Dermis microvascular lymphatic vessel endothelial cell (primary cell): Measurements from ENCODE around the gene XXYLT1. TPM values are rescaled to one million over a fixed set of nuclear protein-coding genes. Genes with fewer than 3 reads are reported as not detected.

Source experiments
- DNase-seq, 2 donors: peaks; one replicate each; pipeline versions ENCODE4 v3.0.0 to v3.0.0-alpha.2; 2010; ENCODE audit warnings: low read depth in 2 of 2
- total RNA-seq: library from RNA; depleted of rRNA; stranded (reverse); fragments of >200 nt; gene quantifications from 2 replicates; pipeline ENCODE4 v1.2.1, GENCODE V29; 2014

The XXYLT1 gene
- total RNA-seq, 1 donor from 2014 or later, result 19.0 TPM

DNA sequence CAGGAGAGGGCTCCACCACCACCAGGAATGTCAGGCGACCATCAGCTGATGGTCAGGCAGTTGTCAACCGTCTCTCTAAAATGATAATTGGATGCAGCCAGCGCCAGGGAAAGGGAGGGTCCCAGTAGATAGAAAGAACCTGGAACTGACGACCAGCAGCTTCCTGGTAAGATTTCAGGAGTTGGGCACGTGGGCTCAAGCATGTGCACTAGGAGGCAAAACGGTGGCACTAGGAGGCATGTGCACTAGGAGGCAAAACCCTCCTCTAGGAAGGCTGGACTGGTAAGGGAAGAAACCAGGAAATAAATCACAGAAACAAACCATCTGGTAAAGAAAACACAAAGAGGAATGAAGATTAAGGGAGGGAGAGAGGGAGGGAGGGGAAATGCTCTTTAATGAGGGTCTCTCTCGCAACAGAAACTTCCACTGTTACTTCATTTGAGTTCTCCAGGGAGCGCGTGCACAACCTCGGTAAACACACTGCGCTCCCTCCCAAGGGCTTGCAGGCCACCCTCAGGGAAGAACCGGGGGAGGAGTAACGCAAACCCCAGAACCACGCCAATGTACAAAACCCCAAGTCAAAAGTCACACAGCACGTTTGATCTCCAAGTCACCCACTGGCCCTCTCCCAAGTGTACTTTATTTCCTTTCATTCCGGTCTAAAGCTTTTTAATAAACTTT is 116.7 kb downstream of the XXYLT1 start:
- DNase-seq, result peak in 1 of 2 donors; percentile 70

DNA sequence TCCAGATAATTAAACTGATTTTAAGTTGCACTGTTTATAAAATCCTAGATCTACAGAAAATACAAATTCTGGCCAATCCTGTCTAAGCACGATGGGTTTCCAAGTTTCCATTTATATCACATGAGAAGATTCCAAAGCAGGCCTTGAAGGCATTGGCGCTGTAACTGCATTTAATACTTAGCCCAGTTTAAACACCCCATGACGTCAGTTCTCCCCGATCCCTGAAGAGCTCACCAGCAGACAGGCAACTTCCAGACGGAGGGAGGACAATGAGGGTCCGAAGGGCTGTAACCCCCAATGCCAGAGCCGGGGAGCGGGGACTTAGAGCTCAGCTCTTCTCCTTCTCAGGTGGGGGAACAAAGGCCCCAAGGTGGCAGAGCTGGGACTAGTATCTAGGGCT is 117.3 kb downstream of the XXYLT1 start:
- DNase-seq, result no peak

DNA sequence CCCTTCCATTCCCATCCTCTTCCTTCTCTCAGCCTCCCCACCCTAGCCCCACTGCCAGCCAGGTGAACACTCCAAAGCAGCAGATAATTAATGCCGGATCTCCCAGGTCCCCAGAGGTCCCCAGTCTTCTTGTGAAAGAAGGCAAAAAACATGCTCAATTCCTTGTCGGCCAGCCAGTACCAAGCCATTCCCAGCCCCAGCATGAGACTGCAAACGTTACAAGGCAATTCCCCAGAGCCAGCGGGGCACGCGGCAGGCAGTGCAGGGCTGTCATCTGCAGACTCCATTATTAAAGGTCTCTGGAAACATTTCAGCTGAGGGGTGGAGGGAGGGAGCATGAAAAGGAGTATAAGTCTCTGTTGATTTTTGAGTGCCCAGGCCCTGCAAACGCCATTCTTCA is 117.8 kb downstream of the XXYLT1 start:
- no peak for DNase-seq

DNA sequence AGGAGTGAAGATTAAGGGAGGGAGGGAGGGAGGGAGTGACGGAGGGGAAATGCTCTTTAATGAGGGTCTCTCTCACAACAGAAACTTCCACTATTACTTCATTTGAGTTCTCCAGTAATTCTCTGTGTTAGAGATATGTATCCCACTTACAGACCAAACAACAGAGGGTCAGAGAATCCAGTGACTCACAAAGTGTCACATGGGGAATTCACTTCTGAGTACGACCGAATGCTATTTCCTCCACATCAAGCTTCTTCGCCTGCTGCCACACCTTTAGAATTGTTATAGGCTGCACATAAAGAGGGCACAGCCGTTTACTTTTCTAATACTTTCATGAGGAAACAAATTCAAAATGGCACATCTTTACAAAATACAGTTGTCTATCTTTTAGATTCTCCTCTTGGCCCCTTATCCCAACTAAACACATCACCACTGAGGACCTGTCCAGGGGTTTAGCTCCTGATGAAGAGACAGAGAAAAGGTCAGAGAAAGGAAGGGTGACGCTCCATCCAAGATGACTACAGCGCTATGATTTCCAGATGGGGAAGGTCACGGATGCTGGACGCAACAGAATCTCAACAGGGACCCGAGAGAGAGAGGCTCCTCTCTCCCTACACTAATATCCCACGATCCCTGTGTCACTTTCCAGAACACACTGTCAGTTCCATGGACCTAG is 119.0 kb downstream of the XXYLT1 start:
- DNase-seq, result peak in 1 of 2 donors; percentile 96

DNA sequence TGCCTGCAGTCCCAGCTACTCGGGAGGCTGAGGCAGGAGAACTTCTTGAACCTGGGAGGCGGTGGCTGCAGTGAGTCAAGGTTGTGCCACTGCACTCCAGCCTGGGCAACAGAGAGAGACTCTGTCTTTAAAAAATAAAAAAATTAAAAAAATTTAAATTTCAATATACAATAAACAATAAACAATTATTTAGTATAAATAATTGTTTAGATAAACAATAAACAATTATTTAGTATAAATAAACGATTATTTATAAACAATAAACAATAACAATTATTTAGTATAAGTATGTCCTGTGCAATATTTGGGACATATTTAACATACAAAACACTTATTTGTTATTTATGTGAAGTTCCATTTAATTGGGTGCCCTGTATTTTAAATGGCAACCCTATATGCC is 119.6 kb downstream of the XXYLT1 start:
- DNase-seq, result no peak

DNA sequence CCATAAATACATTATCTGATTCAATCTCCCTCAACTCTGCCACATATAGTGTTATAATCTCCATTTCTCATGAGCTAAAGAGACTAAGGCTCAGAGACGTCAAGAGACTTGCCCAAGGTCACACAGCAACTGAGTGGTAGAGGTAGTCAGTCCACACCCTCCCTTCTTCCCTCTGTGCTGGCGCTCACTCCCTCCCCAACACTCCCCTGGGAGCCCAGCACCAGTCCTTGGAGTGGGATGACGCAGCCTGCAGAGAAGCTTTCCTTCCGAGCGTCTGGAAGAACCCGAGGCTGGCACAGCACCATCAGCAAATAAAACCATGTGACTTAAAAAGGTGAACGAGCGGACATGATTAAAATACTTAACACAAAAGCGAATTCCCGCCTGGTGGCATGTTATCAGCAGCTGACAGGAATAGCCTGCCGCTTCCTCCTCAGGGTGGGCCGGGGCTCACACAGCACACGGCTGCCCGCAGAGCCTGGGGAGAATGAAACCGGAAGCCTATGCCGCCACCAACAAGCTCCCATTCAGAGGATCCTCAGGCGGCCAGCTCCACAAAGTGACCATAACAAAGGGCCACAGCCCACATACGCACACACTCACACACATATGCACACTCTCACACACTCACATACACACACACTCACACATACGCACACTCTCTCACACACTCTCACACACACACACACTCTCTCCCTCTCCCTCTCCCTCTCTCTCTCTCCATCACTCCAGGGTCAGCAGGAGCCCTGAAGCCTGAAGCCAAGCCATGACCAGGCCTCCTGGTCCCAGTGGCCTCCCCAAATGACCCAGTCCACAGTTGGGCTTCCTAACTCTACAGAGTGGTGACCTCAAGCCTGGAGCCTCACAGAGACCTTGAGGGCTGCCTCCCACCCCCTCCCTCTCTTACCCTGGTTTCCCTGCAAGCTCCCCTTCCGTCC is 120.5 kb downstream of the XXYLT1 start:
- peak; percentile 85 to 98 for DNase-seq

DNA sequence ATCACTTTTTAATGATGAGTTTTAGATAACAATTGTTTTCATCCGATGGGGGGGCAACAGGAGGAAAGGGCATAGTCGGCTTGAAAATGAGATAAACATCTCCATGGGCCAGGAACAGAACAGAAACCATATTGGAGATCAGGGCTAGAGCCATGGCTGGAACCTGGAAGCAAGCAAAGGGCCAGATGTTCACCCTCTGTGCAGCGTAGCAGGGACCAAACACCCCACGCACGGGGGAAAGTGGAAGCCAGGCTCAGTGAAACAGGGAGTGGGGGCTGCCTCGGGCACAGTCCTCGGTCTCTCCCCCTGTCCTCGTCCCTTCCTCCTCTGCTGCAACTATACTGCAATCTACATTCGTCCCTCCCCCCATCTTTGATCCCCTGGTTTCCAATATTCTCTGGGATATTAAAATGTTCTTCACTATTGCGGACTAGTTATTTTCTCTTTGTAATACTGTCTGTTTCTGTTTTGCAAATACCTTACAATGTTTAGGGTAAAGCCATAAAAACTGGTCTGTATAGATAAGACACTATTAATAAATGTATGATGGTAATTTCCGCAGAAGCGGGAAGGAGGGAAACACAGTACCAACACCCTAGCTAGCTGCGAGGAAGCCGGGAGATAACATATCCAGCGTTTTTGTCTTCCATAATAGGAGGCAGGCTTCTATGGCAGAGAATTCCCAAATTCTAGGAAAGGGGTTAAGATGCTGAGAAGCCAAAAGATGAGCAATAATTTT is 121.5 kb downstream of the XXYLT1 start:
- DNase-seq, result peak in 1 of 2 donors; percentile 37

DNA sequence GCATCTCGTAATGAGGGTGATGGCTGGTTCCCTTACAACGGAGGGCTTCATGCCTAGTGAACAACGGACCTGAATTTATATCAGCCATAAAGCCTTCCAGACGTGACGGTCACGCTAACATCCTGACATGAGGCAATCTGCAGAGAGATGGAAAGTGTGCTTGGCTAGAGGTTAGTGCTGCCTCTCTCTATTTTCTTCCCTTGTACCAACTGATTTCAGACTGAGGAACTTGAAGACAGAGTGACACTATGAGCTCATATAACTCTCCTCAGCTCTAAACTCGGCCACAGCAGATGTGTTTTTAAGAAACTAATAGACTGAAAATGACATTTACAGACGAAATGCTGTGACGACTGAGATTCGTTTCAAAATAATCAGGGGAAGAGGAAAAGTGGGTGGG is 122.4 kb downstream of the XXYLT1 start:
- DNase-seq, result peak in 1 of 2 donors; percentile 68

DNA sequence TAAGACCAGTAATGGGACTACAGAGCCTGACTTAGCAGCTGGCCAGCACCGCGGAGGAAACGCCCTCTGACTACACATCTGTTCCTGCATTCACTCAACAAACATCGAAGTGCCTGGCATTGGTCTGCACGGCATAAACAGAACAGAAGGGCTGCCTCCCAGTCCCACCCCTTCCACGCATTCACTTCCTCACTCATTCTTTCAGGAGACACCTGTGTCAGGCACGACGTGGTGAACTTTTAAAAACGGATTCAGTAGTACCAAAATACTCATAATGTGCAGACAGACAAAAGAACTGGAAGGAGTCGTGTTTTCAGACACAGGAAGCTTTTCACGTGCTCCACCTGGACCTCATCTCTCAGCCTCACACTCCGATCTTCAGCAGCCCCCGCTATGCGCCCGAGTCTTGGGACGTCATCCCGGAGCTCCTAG is 123.3 kb downstream of the XXYLT1 start:
- DNase-seq, result peak; percentile 75 to 95

DNA sequence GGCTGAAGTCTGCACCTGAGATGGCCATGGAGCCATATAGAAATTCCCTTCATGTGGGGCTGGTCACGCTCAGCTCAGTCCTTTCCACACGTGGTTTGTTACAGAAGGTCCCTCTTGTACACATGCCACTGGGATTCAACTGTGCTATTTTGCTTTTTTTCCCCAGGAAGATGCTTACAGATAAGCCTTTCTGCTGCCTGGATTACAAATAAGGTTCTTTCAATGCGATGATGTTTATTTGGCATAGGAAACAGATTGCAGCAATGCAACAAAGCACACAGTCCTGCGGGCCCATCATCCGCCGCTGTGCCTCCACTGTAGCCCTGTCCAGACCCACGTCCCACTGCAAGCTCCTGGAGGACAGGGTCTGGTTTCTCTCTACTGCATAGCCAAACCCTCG is 124.8 kb downstream of the XXYLT1 start:
- DNase-seq, result no peak

DNA sequence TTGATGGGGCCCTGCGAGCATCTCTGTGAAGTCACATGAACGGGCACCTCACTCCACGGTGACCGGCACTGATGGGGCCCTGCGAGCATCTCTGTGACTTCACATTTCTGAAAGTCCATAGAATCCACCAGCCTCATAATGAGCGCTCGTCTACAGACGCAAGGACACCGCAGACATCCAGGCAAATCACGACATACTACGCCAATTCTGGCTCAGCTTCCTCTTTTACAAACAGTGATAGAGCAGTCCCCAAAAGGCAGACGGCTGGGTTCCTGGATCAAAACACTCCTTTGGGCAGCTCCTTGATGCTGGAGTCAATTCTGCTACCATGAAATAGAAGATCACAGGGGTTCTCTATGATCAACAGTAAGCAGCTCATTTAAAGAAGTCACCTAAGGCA is 125.4 kb downstream of the XXYLT1 start:
- DNase-seq, result no peak

DNA sequence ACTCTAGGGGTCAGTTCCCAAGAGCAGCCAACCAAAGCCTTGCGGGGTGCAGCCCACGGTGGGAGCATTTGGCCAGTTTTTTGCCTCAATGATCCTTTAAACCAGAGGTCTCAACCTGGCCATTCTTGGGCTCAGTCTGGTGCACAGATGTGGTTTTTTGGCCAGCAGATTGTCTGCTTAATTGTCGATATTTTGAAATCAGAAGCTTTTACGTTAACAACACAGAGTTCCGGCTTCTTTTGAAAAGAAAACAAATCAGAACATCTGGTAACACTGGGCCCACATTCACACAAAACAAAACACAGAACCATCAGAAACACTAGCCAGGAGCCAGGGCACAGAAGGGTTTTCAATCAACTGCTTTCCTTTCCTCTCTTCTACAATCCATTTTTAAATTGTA is 127.7 kb downstream of the XXYLT1 start:
- DNase-seq, result no peak

DNA sequence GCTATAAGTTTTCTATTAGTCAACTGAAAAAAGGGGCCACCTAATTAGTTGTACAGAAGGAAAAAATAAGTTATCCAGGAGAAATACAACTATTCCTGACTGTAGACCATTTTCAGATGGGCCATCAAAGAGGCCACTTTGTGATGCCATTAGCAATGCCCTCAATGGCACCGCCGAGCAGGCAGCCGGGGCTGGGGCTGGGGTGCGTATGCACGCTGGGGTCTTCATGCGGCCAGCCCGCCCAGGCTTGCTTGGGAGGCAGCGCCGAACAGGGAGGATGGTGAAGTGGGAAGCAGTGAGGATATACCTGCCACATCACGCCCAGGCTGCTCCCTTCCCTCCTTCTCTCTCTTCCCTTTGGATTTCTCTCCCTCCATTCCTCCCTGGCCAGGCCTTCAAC is 128.4 kb downstream of the XXYLT1 start:
- DNase-seq, result no peak

DNA sequence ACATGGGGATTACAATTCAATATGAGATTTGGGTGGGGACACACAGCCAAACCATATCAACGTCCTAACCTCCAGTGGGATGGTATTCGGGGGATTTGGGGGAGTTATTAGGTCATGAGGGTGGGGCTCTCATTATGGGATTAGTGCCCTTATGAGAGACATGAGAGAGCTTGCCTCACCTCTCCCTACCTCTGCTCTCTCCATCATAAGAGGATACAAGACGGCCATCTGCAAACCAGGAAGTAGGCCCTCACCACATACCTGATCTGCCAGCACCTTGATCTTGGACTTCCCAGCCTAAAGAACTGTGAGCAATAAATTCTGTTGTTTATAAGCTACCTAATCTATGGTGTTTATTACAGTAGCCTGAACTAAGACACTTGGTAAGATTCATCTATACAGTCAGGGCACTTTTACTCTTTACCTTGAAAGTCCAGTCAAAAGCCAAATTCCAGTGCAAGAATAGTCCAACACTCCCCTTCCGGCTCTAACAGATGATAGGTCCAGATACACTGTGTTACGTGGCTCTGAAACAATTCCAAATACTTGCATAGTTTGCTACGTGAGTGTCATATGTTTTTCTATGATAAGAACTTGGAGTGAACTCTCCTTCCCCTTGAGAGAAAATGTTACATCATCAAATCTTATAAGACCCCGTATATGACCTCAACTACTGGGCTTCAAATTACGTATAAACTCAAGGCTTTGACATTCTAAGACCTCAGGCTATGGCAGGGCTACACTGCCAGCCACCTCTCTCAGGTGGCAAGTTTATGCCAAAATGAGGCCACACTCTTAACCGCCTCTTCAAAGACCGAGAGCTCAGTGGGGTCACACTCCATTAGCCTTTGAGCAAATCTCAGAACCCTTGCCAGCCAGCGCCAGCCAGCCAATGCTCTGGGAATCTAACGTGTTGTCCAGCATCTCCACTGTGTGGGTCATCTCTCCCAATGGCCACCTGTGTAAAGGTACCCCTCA is 129.9 kb downstream of the XXYLT1 start:
- peak in 1 of 2 donors; percentile 65 for DNase-seq

DNA sequence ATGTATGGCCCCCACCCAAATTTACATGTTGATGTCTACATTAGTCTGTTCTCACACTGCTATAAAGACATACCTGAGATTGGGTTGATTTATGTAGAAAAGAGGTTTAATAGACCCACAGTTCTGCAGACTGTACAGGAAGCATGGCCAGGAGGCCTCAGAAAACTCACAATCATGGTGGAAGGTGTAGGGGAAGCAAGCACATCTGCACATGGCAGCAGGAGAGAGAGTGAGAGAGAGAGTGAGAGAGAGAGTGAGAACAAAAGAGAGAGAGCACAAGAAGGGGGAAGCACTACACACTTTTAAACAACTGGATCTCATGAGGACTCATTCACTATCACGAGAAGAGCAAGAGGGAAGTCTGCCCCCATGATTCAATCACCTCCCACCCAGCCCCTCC is 130.5 kb downstream of the XXYLT1 start:
- DNase-seq, result no peak

DNA sequence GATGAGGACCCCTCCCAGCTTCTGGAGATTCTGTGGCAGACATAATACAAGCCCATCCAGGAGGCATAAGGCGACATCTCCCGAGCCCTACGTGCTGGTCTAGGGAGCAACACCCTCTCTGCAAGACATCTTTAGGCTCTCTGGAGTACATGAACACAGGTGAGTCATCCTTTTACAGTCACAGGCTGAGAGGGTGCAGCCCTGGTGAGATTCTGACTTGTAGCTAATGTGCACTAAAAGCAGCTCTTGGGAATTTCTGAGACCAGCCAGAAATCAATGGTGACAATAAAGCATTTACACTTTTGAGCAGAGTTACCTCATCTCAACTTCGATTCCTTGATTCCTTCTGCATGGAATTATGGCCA is 131.1 kb downstream of the XXYLT1 start:
- no peak for DNase-seq

DNA sequence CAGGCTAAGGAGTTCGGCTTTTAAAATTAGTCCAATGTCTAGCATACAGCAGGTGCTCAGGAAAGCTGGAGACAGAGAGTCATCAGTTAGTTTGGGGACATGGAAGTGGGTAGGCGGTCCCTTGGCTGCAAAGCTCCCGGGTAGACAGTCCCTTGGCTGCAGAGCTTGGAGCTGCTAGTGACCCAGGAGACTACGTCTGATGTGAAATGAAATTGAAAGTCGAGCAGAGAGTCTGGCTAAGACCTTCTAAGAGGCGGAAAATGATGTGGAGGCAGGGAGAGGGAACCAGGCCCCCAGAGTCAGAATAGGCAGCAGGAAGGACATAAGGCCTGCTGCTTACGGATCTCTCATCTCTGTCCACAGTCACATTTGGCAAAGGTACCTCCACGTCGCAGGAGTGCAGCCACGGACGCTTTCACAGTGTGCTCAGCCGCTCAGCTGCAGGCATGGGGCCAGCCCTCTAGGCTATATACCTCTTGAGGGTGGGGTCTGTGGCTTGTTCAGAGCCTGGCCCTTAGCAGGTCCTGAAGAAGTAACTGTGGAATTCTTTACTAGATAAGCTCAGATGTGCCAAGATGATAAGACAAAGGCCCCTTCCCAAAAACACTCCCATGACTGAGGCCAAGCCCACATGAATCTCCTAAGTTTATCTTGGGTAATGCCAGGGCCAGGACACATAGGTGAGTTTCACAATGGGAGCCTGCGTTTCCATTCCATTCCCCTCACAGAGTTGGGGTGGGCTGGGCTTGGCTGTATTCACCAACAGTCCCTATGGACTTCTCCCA is 131.7 kb downstream of the XXYLT1 start:
- no peak for DNase-seq

DNA sequence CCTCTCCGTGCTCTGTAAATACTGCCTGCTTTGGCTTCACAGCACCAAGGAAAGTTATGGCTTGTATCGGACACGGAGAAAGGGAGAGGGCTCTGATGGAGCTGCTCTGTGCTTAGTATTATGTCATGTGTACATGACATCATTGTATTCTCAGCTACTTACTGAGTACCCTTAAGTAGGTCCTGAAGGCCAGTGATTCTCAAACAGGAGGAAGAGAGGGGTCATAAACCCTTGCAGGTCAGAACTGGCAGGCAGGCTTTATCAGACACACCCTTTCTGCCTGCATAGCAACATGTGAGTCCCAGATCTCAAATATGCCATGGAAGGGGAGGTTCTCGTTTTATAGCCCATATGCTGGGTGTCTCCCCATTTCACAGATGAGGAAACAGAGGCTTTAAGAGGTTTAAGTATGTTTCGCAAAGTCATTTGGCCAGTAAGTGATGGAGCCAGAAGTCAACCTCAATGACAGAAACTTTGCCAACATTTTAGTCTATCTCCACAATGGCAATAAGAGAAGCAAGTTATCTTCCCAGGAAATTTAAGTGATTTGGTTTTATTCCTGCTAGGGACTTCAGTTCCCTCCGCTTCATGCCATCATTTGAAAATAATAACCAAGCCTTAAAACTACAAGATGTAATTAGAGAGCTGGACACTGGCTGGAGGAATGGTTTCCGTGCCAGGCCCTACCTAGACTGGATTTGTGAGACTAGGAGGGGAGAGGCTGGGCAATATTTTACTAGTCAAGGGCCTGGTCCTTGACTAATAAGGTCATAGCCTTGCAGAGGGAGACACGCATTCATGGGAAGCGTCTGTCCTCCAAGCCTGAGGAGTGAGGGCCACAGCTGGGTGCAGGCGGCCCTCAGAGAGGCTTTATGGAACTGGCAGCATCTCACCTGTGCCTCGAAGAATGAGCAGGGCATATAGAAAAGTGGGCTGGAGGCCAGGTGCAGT is 133.0 kb downstream of the XXYLT1 start:
- no peak for DNase-seq
